ENCODE results near the gene B3GNT8. TPM values are rescaled to one million over a fixed set of nuclear protein-coding genes. Genes with fewer than 3 reads are reported as not detected.

The B3GNT8 gene
- total and polyA plus RNA-seq, 2 of the 4 experiments (the other 2 are of a cell fraction), result 0.36 TPM

DNA sequence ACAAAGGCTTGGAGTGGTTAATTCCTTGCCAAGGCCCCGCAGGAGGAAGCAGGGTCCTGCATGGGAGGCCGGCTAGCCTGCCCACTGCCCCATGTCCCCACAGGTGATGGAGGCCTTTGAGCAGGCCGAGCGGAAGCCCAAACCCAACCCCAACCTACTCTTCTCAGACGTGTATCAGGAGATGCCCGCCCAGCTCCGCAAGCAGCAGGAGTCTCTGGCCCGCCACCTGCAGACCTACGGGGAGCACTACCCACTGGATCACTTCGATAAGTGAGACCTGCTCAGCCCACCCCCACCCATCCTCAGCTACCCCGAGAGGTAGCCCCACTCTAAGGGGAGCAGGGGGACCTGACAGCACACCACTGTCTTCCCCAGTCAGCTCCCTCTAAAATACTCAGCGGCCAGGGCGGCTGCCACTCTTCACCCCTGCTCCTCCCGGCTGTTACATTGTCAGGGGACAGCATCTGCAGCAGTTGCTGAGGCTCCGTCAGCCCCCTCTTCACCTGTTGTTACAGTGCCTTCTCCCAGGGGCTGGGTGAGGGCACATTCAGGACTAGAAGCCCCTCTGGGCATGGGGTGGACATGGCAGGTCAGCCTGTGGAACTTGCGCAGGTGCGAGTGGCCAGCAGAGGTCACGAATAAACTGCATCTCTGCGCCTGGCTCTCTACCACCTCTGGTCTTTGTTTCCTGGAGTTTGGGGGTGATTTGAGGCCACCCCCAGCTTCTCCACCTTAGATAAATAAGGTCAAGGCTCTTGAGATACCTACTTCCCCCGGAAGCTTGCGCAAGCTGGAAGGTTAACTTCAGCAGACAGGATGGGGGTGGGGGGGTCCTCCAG is 2.6 kb downstream of the B3GNT8 start:
- WGBS, 2 experiments (ENCODE audit: extremely low coverage in 2 of 2, insufficient read length in 1 of 2), result 82% methylated on average over 4 of the region's 21 CpGs; no CpG with 5 or more reads in 1 of the 2 experiments
- no peak overlapping the region for H4K5ac ChIP-seq (ENCODE audit: low read depth, low read length)
- no peak overlapping the region for H2BK15ac ChIP-seq (ENCODE audit: low read depth, low read length)
- no peak overlapping the region for H3K4ac ChIP-seq (ENCODE audit: low read depth, low read length)
- H4K91ac ChIP-seq (ENCODE audit: insufficient read depth, low read depth, low read length), result no peak overlapping the region
- ChIA-PET CTCF (no interaction called here), POLR2A (ENCODE audit: unreplicated experiment) (no interaction called here)
- no peak overlapping the region for H2BK5ac ChIP-seq (ENCODE audit: low read depth, low read length, poor library complexity, severe bottlenecking)
- no peak overlapping the region for H3K9ac ChIP-seq (ENCODE audit: low read depth, low read length)
- H3K27ac ChIP-seq (ENCODE audit: insufficient read depth, low read length), result no peak overlapping the region
- no peak overlapping the region for H2AFZ ChIP-seq (replicated peaks; ENCODE audit: low read length, poor library complexity)
- dilution Hi-C loops (cut with HindIII; ENCODE audit: low sequenced_read_pairs, unreplicated experiment) (no loop called here), in situ Hi-C loops (cut with MboI; ENCODE audit: low sequenced_read_pairs) (no loop called here), intact Hi-C loops (cut with micrococcal nuclease) (loop anchor here (10.0 kb wide), 1 partner anchor 220 kb away; no protein-coding TSS in a partner anchor)
- H2BK120ac ChIP-seq (ENCODE audit: low read depth, low read length), result no peak overlapping the region
- H3K4me2 ChIP-seq (ENCODE audit: low read depth, low read length), result no peak overlapping the region
- H3K9me3 ChIP-seq (ENCODE audit: control insufficient read depth, insufficient read depth, low read length), result no peaks in the 10 kb centered on the region
- no peaks in the 10 kb centered on the region for H4K20me1 ChIP-seq (ENCODE audit: insufficient read depth, low read length)
- no peak overlapping the region for H2BK20ac ChIP-seq (ENCODE audit: low read depth, low read length)
- peaks cover 10% of the 10 kb centered on the region; the same call in 1 of the 2 replicates for H3K4me1 ChIP-seq (ENCODE audit: control insufficient read depth, insufficient read depth, low read length)
- DNase-seq, result no peak
- H4K8ac ChIP-seq (ENCODE audit: low read depth in 2 of 2, low read length in 2 of 2), result no peak overlapping the region
- H3K4me3 ChIP-seq (ENCODE audit: insufficient read depth, low read depth, low read length), result no peak overlapping the region
- no peak overlapping the region for H2AK5ac ChIP-seq (ENCODE audit: low read depth, low read length)
- no peak overlapping the region for H3K23ac ChIP-seq (ENCODE audit: low read depth, low read length)
- H3K56ac ChIP-seq (ENCODE audit: extremely low read depth, insufficient read depth, low read length), result no peak overlapping the region
- H3K18ac ChIP-seq (ENCODE audit: low read depth, low read length), result no peak overlapping the region
- H3K79me1 ChIP-seq (ENCODE audit: low read depth in 1 of 2, low read length in 2 of 2), result no peaks in the 10 kb centered on the region
- H3K27me3 ChIP-seq (ENCODE audit: control insufficient read depth, insufficient read depth, low read length), result no peaks in the 10 kb centered on the region
- BruUV-seq (replicated peaks), result no TSS peak
- ATAC-seq (ENCODE audit: low read depth), result no peak
- peaks cover 41% of the 10 kb centered on the region for H3K36me3 ChIP-seq (ENCODE audit: control insufficient read depth, insufficient read depth, low read length)
- TF ChIP-seq, protein P1, sequence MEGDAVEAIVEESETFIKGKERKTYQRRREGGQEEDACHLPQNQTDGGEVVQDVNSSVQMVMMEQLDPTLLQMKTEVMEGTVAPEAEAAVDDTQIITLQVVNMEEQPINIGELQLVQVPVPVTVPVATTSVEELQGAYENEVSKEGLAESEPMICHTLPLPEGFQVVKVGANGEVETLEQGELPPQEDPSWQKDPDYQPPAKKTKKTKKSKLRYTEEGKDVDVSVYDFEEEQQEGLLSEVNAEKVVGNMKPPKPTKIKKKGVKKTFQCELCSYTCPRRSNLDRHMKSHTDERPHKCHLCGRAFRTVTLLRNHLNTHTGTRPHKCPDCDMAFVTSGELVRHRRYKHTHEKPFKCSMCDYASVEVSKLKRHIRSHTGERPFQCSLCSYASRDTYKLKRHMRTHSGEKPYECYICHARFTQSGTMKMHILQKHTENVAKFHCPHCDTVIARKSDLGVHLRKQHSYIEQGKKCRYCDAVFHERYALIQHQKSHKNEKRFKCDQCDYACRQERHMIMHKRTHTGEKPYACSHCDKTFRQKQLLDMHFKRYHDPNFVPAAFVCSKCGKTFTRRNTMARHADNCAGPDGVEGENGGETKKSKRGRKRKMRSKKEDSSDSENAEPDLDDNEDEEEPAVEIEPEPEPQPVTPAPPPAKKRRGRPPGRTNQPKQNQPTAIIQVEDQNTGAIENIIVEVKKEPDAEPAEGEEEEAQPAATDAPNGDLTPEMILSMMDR (conservative IDR thresholded peaks at IDR 0.05; ENCODE audit: low read depth, low read length), result no peak
- TF ChIP-seq RCOR1 (IDR thresholded peaks at IDR 0.05; ENCODE audit: insufficient replicate concordance, low read length), result no peak
- H3K14ac ChIP-seq (replicated peaks; ENCODE audit: low read depth, low read length), result no peak overlapping the region
- H2AK9ac ChIP-seq (replicated peaks; ENCODE audit: low read depth, low read length, poor library complexity), result no peak overlapping the region
- no peaks in the 10 kb centered on the region for H3K9me1 ChIP-seq (ENCODE audit: insufficient read depth, low read length)
